Activated T-cell treated with anti-CD3 and anti-CD28 coated beads, Interleukin-2, amount 50 U/mL, for 1 hour (primary cell): ENCODE measurements around the gene ZNF497.
"Not testable (repeated sequence)": the region's sequence is repeated elsewhere in the genome, so short reads cannot be mapped to it uniquely, and the experiment has no call there.

Source experiments
- DNase-seq: peaks from one replicate; pipeline ENCODE4 v3.0.0-alpha.2; 2020

ZNF497 gene

GRCh38 chr19:58393725-58394033 is 31.1 kb upstream of the ZNF497 start:
- DNase-seq: no peak

- DNase-seq: no peak
These were observed 30.6 kb upstream of the ZNF497 start for GRCh38 chr19:58392945-58393724.

DNA sequence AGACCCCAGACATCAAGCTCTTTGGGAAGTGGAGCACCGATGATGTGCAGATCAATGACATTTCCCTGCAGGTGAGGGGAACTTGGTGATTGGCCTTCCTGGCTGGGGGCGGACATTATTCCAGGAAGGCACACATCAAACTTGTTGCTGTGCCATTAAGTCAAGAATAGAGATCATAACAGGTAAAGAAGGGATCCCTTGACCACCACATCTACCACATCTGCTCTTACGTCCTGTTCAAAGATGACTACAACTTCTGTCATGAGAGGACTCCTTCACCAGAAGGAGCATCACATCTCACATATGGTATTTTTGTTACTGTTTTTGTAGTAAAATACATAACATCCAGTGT is 25.6 kb upstream of the ZNF497 start:
- DNase-seq: no peak

- DNase-seq: no peak
These were observed 25.0 kb upstream of the ZNF497 start for GRCh38 chr19:58387338-58388174.

DNA sequence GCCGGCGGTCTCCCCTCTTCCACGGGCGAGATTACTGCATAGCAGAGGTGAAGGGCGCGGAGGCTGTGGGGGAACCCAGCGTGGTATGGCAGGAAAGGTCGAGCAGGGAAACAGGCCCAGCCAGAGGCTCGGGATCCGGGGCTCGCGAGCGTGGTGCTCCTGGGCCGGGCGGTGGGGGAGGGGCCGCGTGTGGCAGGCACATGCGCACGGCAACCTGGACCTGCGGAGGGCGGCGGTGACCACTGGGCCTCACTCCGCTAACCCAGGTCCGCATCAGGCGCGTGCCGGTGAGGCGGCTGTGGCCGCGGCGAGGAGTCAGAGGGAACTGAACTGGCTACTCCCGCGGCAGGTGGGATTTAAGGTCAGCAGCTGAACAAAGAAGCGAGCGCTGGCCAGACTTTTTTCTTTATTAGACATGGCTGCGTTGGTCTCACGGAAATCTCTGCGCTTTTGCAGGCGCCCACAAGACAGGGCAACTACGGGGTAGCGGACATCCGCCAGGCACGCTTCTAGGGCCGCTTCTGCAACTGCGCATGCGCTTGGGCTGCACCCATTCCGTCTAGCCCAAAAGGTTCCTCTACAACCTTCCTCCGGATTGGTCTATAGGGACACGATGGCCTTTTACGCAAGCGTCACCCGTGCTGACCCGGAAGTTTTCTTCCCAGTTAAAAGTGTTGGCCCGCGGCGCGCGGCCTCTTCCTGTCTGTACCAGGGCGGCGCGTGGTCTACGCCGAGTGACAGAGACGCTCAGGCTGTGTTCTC is 24.2 kb upstream of the ZNF497 start, which contains the start of gene RPS5:
TSS of gene RPS5 (plus strand) at position 694 of the 762 bp plus-strand sequence. CDS start 869 bp downstream, outside the sequence.
- DNase-seq: peak; percentile 93

DNA sequence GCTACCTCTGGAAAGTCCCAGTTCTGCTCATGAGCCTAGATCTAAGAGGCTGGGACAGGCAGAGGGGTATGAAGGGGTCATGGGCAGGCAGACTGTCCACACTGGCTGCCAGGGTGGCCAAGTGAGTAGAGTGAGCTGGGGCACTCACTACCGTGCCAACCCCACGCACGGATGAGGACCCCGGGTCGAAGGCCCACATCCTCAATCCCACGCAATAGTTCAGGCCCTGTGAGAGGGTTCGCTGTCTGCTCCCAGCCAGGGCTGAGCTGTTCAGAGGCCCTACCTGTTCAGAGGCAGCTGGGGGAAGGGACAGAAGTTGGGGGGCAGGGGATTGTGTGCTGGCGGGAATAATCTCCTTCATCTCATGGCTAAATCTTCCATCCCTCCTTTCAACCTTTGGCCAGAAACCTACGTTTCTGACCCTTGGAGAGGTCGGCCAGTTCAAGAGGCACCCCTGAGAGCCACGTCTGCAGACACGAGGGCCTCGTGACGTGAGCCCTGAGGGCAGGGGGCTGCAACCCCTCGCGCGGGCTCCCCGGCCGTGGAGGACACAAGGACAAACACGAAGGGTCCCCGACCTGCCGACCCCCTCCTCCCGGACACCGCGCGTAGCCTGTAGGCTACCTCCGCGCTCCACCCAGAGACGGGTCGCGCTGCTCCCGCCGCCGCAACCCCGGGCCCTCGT is 23.5 kb upstream of the ZNF497 start:
- no peak for DNase-seq

GRCh38 chr19:58385313-58385890 is 22.9 kb upstream of the ZNF497 start:
- no peak for DNase-seq

DNA sequence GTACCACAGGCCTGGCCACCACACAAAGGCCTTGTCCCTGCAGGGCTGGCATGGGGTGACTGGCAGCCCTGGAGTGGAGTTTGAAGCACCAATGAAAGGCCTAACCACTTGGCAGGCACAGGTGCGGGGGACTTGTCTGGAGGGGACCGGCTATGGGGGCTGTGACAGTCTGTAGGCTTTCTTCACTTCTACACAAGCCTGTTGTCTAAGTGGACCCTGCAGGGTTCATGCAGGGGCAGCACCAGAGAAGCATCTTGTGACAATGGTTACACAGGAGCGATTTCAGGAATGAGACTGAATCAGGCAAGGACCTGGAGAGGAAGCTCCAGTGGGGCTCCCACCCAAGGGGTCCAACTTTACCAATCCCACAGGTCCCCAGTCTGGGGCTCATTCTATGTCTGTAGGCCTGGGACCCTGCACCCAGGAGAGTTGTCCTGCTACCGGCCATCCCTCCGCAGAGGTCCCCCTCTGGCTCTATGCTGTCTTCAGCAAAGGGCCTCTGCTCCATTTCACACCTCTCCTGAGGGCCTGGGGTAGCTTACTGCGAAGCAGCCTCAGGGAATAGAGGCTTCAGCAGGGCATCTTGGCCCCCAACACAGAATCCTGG is 20.5 kb upstream of the ZNF497 start:
- no peak for DNase-seq

DNA sequence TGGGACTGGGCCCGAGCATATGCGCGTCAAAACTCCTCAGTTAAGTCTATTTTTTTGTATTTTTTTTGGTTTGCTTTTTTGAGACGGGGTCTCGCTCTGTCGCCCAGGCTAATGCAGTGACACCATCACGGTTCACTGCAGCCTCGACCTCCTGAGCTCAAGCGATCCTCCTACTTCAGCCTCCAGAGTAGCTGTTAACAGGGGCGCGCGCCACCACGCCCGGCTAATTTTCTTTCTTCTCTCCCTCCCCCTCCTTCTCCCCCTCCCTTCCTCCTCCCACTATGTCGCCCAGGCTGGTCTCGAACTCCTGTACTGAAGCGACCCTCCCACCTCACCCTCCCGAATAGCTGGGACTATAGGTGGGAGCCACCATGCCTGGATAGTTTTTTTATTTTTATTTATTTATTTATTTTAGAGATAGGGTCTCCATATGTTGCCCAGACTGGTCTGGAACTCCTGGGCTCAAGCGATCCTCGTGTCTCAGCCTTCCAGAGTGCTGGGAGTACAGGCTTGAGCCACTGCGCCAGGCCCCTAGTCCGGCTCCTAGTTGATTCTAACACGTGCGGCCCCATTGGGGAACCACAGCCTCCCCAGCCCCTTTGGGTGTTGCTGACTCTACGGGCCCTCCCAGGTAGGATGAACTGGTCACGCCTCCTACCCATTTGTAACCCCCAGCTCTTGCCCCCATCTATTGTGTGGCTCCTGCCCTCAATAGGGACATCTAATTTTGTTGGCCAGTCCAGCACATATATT is 19.1 kb upstream of the ZNF497 start:
- no peak for DNase-seq

DNA sequence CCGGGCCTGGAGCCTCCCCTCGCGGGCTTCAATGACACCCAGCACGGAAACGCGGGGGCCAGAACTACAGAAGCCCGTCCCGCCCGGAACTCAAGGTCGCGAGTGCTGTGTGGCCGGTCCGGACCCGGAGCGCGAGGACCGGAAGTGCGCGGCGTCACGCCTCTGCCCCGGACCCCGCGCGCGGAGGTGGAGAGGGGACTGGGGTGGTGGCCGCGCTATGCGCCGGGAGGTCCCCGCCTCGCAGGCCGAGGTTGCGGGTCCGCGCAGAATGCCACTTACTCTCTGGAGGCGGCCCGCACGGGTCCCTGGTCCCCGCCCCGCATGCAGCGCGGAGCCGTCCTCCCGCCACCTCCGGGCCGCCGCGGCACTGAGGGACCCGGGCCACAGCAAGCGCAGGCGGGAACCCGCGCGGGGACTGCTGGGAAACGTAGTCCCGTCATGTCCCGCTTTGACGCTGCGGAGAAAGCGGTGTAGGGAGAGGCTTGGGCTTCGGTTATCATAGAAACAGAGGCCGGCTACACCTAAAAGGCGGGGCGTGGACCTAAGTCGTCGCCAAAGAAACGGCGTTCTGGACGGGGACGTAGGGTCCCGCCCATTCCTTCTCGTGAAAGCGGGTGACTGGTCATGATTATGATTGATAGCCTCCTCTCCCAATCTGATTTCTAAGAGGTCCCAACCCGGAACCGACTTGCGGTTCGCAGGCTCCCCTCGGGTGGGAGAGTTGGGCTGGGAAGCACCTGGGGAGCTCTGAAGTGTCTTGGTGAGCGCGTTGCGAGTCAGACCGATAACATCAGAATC is 18.3 kb upstream of the ZNF497 start, which contains the start of gene ZNF837:
TSS of gene ZNF837 (minus strand) at position 369 of the 798 bp plus-strand sequence. CDS start 11,698 bp downstream, outside the sequence.
- peak; percentile 97 for DNase-seq

DNA sequence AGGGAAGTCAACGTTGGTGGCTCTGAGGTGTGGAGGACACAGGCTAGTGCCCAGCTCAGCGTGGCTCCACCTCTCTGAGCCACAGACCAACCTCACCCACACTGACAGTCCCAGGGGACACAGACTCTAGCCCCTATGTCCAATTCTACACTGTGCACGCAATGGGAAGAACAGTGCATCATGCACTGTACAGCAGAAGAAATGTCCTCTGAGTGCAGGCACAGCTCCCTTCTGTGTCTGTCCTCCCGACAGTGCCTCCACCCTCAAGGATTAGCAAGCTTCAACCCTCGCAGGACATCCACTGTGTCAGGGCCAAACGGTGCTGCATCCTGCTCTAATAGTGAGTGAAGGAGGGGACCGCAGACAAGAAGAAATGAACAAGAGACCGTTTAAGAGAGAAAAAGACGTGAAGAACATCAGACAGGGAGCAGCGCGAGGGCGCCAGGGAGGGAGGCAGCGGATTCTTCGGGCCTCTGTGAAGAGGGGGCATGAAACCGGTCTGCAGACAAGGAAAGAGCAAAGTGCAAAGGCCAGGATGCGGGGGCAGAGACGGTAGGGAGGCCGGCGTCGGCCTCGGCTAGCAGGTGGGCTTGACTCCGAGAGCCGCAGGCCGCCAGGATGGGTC is 17.6 kb upstream of the ZNF497 start:
- no peak for DNase-seq

- no peak for DNase-seq
These were observed 16.7 kb upstream of the ZNF497 start for GRCh38 chr19:58379246-58379645.

DNA sequence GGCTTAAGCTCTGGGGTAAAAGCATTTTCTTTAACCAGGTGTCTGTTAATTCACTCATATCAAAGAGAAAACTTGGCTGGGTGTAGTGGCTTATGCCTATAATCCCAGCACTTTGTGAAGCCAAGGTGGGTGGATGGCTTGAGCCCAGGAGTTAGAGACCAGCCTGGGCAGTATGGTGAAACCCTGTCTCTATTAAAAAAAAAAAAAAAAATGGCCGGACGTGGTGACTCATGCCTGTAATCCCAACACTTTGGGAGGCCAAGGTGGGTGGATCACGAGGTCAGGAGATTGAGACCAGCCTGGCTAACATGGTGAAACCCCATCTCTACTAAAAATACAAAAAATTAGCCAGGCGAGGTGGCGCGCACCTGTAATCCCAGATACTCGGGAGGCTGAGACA is 14.2 kb upstream of the ZNF497 start:
- DNase-seq: not testable (repeated sequence)

GRCh38 chr19:58374200-58374599 is 11.6 kb upstream of the ZNF497 start:
- DNase-seq: no peak

GRCh38 chr19:58372311-58373133 is 10.0 kb upstream of the ZNF497 start:
- no peak for DNase-seq

DNA sequence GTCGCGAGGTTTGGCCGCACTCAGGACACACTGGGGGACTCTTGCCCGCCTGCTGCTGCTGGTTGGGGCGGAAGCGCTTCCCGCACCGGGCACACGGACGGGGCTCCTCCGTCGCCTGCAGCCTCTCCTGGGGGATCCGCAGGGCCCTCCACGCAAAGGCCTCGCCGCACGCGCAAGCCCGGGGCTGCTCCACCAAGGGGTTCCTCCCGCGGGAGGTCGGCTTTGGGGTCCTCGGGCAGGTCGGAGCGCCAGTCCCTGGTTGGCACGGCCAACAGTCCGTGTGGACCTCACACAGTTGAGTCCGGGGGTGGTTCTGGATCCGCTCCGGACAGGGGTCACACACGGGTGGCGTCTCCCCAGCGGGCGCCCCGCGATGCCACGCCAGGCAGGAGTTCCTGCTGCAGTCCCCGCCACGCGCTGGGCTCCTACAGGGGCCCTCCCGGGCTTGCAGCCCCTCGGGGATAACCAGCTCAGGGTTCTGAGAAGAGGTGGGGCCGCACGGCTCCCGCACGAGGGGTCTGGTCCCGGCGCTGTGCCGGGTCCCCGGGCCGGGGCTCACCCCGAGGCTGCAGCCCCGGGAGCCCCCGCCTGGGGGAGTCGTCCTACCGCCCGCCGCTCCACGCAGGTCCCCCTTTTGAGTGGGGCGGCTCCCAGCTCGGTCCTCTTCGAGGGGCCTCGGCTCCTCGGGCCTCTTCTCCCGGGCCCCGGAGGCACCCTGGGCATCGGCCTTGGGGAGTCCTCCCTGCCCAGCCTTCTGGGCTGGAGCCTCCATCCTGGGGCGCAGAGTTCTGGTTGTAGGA is 6.2 kb upstream of the ZNF497 start:
- no peak for DNase-seq

- no peak for DNase-seq
These were observed 5.3 kb upstream of the ZNF497 start for GRCh38 chr19:58367698-58368454.
